Upper lobe of left lung (tissue), 4 donors: Measurements from ENCODE around the gene TXNDC17.

ENCODE experiments used
- CTCF ChIP-seq, 6 experiments: fragments of 450-650 bp in 4 of 6; fragments of 200-600 bp in 2 of 6; sonication (generic) in 2 of 6; IDR thresholded peaks; one replicate each; pipeline ENCODE4 v1.5.1; 2016 to 2019; ENCODE audit warnings: antibody characterized with exemption in 6 of 6
- EP300 ChIP-seq, 4 donors: sonication (generic); formaldehyde crosslinking; IDR thresholded peaks; one replicate each; pipeline ENCODE4 v1.5.1; 2017; ENCODE audit warnings: antibody characterized with exemption in 4 of 4, control low read depth in 2 of 4
- POLR2A ChIP-seq, 4 donors: fragments of 450-650 bp; IDR thresholded peaks; one replicate each; pipeline ENCODE4 v1.5.1; 2016 to 2017; ENCODE audit warnings: antibody characterized with exemption in 4 of 4, mild to moderate bottlenecking in 2 of 4

GRCh38 chr17:6691546-6691945 is 50.7 kb downstream of the TXNDC17 start:
- TF ChIP-seq POLR2A (IDR thresholded peaks at IDR 0.05): no peak
- no peak for TF ChIP-seq CTCF (IDR thresholded peaks at IDR 0.05)
- no peak for TF ChIP-seq EP300 (IDR thresholded peaks at IDR 0.05)
